Middle frontal gyrus (tissue), 1 donor: Measurements from ENCODE around the gene NDN.
A peak's percentile ranks its signal among the peaks of the same experiment; 100 is the strongest.

Experiments used
- DNase-seq: peaks from one replicate; pipeline ENCODE4 v3.0.0-alpha.2; 2015; ENCODE audit warnings: low spot score; ENCODE audit errors: extremely low spot score

The NDN gene

DNA sequence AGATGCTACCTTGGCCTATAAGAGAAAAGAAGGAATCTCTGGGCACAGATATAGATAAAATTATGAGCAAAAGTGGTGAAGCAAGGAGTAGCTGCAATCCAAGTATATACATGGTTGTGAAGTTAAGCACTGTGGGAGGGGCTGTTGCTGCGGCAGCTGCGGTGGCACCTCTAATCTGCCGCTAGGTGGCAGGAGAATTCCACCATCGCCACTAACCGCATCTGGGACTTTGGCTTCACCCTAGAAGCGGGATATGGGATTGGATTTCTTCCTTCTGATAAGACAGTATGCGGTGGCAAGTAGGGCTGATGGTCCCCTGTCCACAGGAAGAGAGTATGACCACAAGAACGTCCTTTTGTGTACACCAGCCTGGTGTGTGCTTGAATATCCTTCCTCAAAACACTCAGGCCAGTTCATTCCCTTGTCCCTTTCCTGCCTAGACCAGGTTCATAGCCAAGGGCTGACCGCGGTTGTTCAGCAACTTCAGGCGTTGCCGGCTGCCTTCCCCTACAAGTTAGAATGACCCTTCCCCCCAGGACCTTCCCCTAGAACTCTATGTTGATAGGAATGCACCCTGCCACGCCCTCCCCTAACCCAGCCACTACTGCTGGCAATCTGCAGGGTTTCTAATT lies 44.6 kb downstream of the NDN start:
- DNase-seq, result peak; percentile 46
